Suprapubic skin (tissue), 4 donors: ENCODE measurements around the gene HERC3. TPM values are rescaled to one million over a fixed set of nuclear protein-coding genes. Genes with fewer than 3 reads are reported as not detected.

ENCODE experiments used
- DNase-seq, 2 donors: peaks; one replicate each; pipeline ENCODE4 v3.0.0-alpha.2; 2019; ENCODE audit warnings: low spot score in 2 of 2
- H3K27ac ChIP-seq: fragments of 200-600 bp; sonication (generic); one replicate; pipeline ENCODE4 v1.5.1; 2019
- H3K27me3 ChIP-seq: fragments of 200-600 bp; sonication (generic); one replicate; pipeline ENCODE4 v1.5.1; 2019
- H3K36me3 ChIP-seq: fragments of 200-600 bp; sonication (generic); one replicate; pipeline ENCODE4 v1.5.1; 2019
- H3K4me1 ChIP-seq: fragments of 200-600 bp; sonication (generic); one replicate; pipeline ENCODE4 v1.5.1; 2019
- H3K4me3 ChIP-seq: fragments of 200-600 bp; sonication (generic); one replicate; pipeline ENCODE4 v1.5.1; 2019; ENCODE audit warnings: mild to moderate bottlenecking
- H3K9me3 ChIP-seq: fragments of 200-600 bp; sonication (generic); one replicate; pipeline ENCODE4 v1.5.1; 2019
- EP300 ChIP-seq: sonication (generic); formaldehyde crosslinking; IDR thresholded peaks from one replicate; pipeline ENCODE4 v1.6.1; 2017; ENCODE audit warnings: antibody characterized with exemption
- POLR2A ChIP-seq, 2 donors: fragments of 450-650 bp; IDR thresholded peaks; one replicate each; pipeline ENCODE4 v1.6.1; 2017; ENCODE audit warnings: antibody characterized with exemption in 2 of 2, mild to moderate bottlenecking in 2 of 2, moderate library complexity in 2 of 2
- POLR2AphosphoS5 ChIP-seq, 3 donors: sonication (generic); formaldehyde crosslinking; IDR thresholded peaks; one replicate each; pipeline ENCODE4 v1.6.1; 2017; ENCODE audit warnings: antibody characterized with exemption in 3 of 3
- WGBS: methylation state at CpG from one replicate; pipeline ENCODE4 v1.1.5; 2018; 5-methylcytosine and 5-hydroxymethylcytosine counted together
- total RNA-seq, 4 donors: library from RNA; depleted of rRNA; stranded (reverse); fragments of >200 nt; gene quantifications; one replicate each; pipeline ENCODE4 v1.1.0, GENCODE V29; 2016
- TF ChIP-seq, protein P1 (sequence below), 2 donors: fragments of 200-600 bp in 1 of 2; fragments of 450-650 bp in 1 of 2; sonication (generic) in 1 of 2; IDR thresholded peaks; one replicate each; pipeline ENCODE4 v1.5.1; 2016 to 2019; ENCODE audit warnings: antibody characterized with exemption in 2 of 2, mild to moderate bottlenecking in 1 of 2, moderate library complexity in 1 of 2

The HERC3 gene
- total RNA-seq, 4 donors from 2014 or later: 41.6 to 110 (median 48.0) TPM

GRCh38 chr4:88599714-88600113 is 7.4 kb downstream of the HERC3 start:
- peaks cover 28% of the 10 kb centered on the region for H3K36me3 ChIP-seq
- H3K27me3 ChIP-seq: no peaks in the 10 kb centered on the region
- no peak for TF ChIP-seq POLR2AphosphoS5 (IDR thresholded peaks at IDR 0.05)
- TF ChIP-seq, protein P1, sequence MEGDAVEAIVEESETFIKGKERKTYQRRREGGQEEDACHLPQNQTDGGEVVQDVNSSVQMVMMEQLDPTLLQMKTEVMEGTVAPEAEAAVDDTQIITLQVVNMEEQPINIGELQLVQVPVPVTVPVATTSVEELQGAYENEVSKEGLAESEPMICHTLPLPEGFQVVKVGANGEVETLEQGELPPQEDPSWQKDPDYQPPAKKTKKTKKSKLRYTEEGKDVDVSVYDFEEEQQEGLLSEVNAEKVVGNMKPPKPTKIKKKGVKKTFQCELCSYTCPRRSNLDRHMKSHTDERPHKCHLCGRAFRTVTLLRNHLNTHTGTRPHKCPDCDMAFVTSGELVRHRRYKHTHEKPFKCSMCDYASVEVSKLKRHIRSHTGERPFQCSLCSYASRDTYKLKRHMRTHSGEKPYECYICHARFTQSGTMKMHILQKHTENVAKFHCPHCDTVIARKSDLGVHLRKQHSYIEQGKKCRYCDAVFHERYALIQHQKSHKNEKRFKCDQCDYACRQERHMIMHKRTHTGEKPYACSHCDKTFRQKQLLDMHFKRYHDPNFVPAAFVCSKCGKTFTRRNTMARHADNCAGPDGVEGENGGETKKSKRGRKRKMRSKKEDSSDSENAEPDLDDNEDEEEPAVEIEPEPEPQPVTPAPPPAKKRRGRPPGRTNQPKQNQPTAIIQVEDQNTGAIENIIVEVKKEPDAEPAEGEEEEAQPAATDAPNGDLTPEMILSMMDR (IDR thresholded peaks at IDR 0.05): no peak
- no peak for TF ChIP-seq POLR2A (IDR thresholded peaks at IDR 0.05)
- TF ChIP-seq EP300: no peak
- H3K4me1 ChIP-seq: peaks cover 37% of the 10 kb centered on the region
- no peak for DNase-seq
- WGBS: 63% methylated on average over 1 of the region's 1 CpG
- H3K27ac ChIP-seq: peak overlapping the region; percentile 61
- no peaks in the 10 kb centered on the region for H3K9me3 ChIP-seq
- no peak overlapping the region for H3K4me3 ChIP-seq

GRCh38 chr4:88600176-88600838 is 8.0 kb downstream of the HERC3 start:
- peak overlapping the region; percentile 61 for H3K27ac ChIP-seq
- TF ChIP-seq, protein P1 (IDR thresholded peaks at IDR 0.05): no peak
- no peak for TF ChIP-seq POLR2AphosphoS5 (IDR thresholded peaks at IDR 0.05)
- no peak for TF ChIP-seq POLR2A (IDR thresholded peaks at IDR 0.05)
- TF ChIP-seq EP300: no peak
- no peak for DNase-seq
- no peak overlapping the region for H3K4me3 ChIP-seq
- H3K27me3 ChIP-seq: no peaks in the 10 kb centered on the region
- H3K36me3 ChIP-seq: peaks cover 28% of the 10 kb centered on the region
- 55% methylated on average over 2 of the region's 2 CpGs for WGBS
- no peaks in the 10 kb centered on the region for H3K9me3 ChIP-seq
- H3K4me1 ChIP-seq: peaks cover 37% of the 10 kb centered on the region

DNA sequence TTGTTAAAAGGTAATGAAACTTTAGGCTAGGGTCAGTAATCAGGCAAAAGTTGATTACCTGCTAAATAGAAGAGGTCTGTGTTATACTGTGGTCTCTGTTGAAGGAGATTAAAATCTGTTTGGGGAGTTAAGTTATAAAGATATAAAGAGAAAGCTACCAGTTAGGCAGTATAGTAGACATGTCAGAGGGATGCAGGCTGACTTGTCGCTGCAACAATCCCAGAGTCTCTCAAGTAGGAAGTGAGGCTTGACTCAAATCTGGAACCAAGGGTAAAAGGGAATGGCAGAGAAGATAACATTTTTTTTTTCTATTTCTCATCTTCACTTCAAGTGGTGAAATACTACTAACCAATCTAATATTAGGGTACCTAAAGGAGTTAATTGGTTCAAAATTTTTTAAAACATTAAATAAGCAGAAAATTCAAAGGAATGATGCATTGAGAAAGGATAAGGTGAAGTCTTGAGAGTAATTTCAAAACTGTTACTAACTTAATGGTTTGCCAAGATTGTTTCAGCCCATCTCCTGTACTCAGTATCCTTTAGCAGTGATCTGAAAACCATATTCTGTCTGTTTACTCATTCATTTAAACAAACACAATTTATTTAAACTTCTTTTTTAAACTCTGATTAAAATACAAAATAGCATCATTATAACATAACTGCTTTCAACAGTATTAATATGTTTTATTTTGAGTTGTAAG is 12.8 kb downstream of the HERC3 start:
- no peak for DNase-seq
- Histone ChIP-seq H3K36me3 (peaks cover 29% of the 10 kb centered on the region), H3K27ac (no peak overlapping the region), H3K4me1 (peaks cover 33% of the 10 kb centered on the region), H3K9me3 (no peaks in the 10 kb centered on the region), H3K4me3 (no peak overlapping the region), H3K27me3 (no peaks in the 10 kb centered on the region)
- whole genome bisulfite sequencing: 85% methylated on average over 1 of the region's 1 CpG
- TF ChIP-seq, protein P1 (IDR thresholded peaks at IDR 0.05): no peak
- TF ChIP-seq POLR2AphosphoS5 (IDR thresholded peaks at IDR 0.05) (no peak), EP300 (no peak), POLR2A (IDR thresholded peaks at IDR 0.05) (no peak)

- Histone ChIP-seq H3K4me3 (no peak overlapping the region), H3K9me3 (no peaks in the 10 kb centered on the region), H3K27me3 (no peaks in the 10 kb centered on the region), H3K36me3 (peaks cover 29% of the 10 kb centered on the region), H3K27ac (no peak overlapping the region), H3K4me1 (peaks cover 33% of the 10 kb centered on the region)
- no peak for TF ChIP-seq EP300
- no peak for TF ChIP-seq POLR2A (IDR thresholded peaks at IDR 0.05)
- TF ChIP-seq, protein P1 (IDR thresholded peaks at IDR 0.05): no peak
- TF ChIP-seq POLR2AphosphoS5 (IDR thresholded peaks at IDR 0.05): no peak
- no peak for DNase-seq
Measured at GRCh38 chr4:88605736-88606135, 13.5 kb downstream of the HERC3 start.

DNA sequence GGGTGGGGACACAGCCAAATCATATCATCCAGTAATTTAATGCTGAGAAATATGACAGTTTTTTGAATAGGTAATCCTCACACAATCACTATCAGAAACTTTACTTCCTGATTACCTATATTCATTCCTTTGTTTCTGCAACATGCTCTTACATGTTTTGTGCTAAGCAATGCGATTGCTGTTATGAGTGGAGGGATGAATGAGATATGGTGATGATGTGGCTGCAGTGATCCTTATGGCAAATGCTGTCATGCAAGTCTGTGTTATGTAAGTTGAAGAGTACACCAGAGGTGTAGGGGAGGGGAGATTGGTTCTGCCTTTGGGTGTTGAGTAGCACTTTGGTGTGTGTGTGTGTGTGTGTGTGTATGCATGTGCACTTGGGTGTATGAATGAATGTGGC is 14.6 kb downstream of the HERC3 start:
- H3K36me3 ChIP-seq: peaks cover 29% of the 10 kb centered on the region
- H3K27me3 ChIP-seq: no peaks in the 10 kb centered on the region
- 63% methylated on average over 1 of the region's 1 CpG for WGBS
- H3K9me3 ChIP-seq: no peaks in the 10 kb centered on the region
- DNase-seq: no peak
- TF ChIP-seq POLR2A (IDR thresholded peaks at IDR 0.05) (no peak), POLR2AphosphoS5 (IDR thresholded peaks at IDR 0.05) (no peak), EP300 (no peak)
- TF ChIP-seq, protein P1 (IDR thresholded peaks at IDR 0.05): no peak
- H3K4me3 ChIP-seq: no peak overlapping the region
- H3K4me1 ChIP-seq: peaks cover 37% of the 10 kb centered on the region
- no peak overlapping the region for H3K27ac ChIP-seq
